ENCODE results near the gene CRISPLD2.

- no peak for TF ChIP-seq NRF1 (conservative IDR thresholded peaks at IDR 0.05; ENCODE audit: low read depth, low read length)
- TF ChIP-seq CTCF (IDR thresholded peaks at IDR 0.05 in 2 of 3, conservative IDR thresholded peaks at IDR 0.05 in 1 of 3; ENCODE audit: control insufficient read depth in 2 of 3, extremely low read depth in 1 of 3, insufficient read depth in 1 of 3, low read depth in 3 of 3, low read length in 3 of 3), result no peak
- no peak for TF ChIP-seq LARP7 (IDR thresholded peaks at IDR 0.05)
- TF ChIP-seq POLR2AphosphoS5 (IDR thresholded peaks at IDR 0.05; ENCODE audit: low read length), result no peak
- TF ChIP-seq ASH2L (IDR thresholded peaks at IDR 0.05; ENCODE audit: borderline replicate concordance, low read depth), result no peak
- TF ChIP-seq NFYB (IDR thresholded peaks at IDR 0.05; ENCODE audit: insufficient read depth, low read depth, low read length), result no peak
- no peak for TF ChIP-seq ZNF274 (IDR thresholded peaks at IDR 0.05; ENCODE audit: insufficient read depth, insufficient read length)
- no peak for TF ChIP-seq ZBED1 (IDR thresholded peaks at IDR 0.05; ENCODE audit: borderline replicate concordance)
- no peak for TF ChIP-seq POLR2A (IDR thresholded peaks at IDR 0.05; ENCODE audit: low read depth, low read length)
- no peak for TF ChIP-seq BRCA1 (IDR thresholded peaks at IDR 0.05; ENCODE audit: low read depth, low read length)
- TF ChIP-seq KDM1A (IDR thresholded peaks at IDR 0.05; ENCODE audit: borderline replicate concordance), result no peak
- no peak for TF ChIP-seq EGR1 (IDR thresholded peaks at IDR 0.05; ENCODE audit: borderline replicate concordance in 1 of 2, low read depth in 2 of 2, low read length in 2 of 2)
Measured at GRCh38 chr16:84818989-84819643, 669 bp upstream of the CRISPLD2 start.

Data from GM12878 (cell line).